ENCODE measurements around the gene TKTL2.

The TKTL2 gene

GRCh38 chr4:163476761-163477438 is 3.3 kb upstream of the TKTL2 start:
- TF ChIP-seq CTCF (IDR thresholded peaks at IDR 0.05; ENCODE audit: insufficient read depth, low read depth, low read length, missing control alignments): no peak
- no peak for DNase-seq (ENCODE audit: low read depth)

GRCh38 chr4:163474027-163474426 is 473 bp upstream of the TKTL2 start:
- no peak overlapping the region for H3K4me3 ChIP-seq (ENCODE audit: low read length)
- DNase-seq (ENCODE audit: low read depth): no peak
- TF ChIP-seq CTCF (IDR thresholded peaks at IDR 0.05; ENCODE audit: insufficient read depth, low read depth, low read length, missing control alignments): no peak

More at GRCh38 chr4:163476761-163477438, 3.3 kb upstream of the TKTL2 start:
- H3K4me3 ChIP-seq (ENCODE audit: low read length): no peak overlapping the region

GRCh38 chr4:163473130-163473529 is 424 bp downstream of the TKTL2 start:
- DNase-seq (ENCODE audit: low read depth): no peak
- TF ChIP-seq CTCF (IDR thresholded peaks at IDR 0.05; ENCODE audit: insufficient read depth, low read depth, low read length, missing control alignments): no peak
- no peak overlapping the region for H3K4me3 ChIP-seq (ENCODE audit: low read length)

- no peak for TF ChIP-seq CTCF (IDR thresholded peaks at IDR 0.05; ENCODE audit: insufficient read depth, low read depth, low read length, missing control alignments)
- DNase-seq (ENCODE audit: low read depth): no peak
- H3K4me3 ChIP-seq (ENCODE audit: low read length): no peak overlapping the region
Measured at GRCh38 chr4:163470391-163470790, 3.2 kb downstream of the TKTL2 start.

GRCh38 chr4:163467082-163467770 is 6.3 kb downstream of the TKTL2 start:
- no peak for TF ChIP-seq CTCF (IDR thresholded peaks at IDR 0.05; ENCODE audit: insufficient read depth, low read depth, low read length, missing control alignments)
- no peak overlapping the region for H3K4me3 ChIP-seq (ENCODE audit: low read length)
- peak; percentile 20 for DNase-seq (ENCODE audit: low read depth)

- no peak overlapping the region for H3K4me3 ChIP-seq (ENCODE audit: low read length)
- TF ChIP-seq CTCF (IDR thresholded peaks at IDR 0.05; ENCODE audit: insufficient read depth, low read depth, low read length, missing control alignments): no peak
Measured at GRCh38 chr4:163462556-163462955, 11.0 kb downstream of the TKTL2 start.

More at GRCh38 chr4:163462556-163462955, 11.0 kb downstream of the TKTL2 start:
- peak; percentile 83 for DNase-seq (ENCODE audit: low read depth)
